Measurements from ENCODE around the gene SCNN1A. TPM values are rescaled to one million over a fixed set of nuclear protein-coding genes. Genes with fewer than 3 reads are reported as not detected.

The SCNN1A gene
- total RNA-seq, 4 donors from 2014 or later = 1.3 to 38.3 (median 7.3) TPM

DNA sequence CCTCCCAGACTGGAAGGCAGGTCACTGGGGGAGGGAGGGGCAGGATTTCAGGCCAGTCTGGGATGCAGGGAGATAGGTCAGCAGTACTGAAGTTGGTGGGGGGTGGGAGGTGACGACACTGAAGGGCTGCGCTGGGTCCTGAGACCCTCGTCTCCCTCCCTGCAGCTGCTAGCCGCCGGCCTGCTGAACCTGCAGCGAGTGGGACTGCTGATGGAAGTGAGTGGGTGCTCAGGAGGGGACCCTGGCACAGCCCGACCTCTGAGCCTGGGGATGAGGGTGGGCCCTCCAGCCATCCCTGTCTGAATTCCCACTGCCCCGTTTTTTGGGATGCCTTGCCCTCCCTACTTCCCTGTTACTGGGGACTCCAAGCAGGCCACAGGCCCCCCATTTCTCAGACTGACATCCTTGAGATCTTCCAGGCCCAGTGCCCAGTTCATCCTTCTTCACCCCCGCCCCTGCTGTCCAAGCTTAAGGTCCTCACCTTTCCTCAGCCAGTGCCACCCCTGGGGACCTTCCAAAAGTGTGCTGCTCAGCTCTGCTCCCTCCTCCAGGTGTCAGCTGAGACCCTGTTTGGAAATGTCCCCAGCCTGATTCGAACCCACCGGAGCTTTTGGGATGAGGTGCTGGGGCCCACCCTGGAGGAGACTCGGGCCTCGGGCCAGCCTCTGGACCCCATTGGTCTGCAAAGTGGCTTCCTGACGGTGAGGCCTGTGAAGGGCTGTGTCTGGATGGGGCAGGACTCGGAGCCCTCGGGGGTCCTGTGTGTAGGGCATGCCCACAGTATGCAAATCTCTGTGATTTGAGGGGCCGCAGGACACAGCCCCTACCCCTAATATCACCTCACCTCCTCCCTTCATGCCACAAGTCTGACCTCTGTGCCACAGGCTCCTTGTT is 59.4 kb downstream of the SCNN1A start:
- DNase-seq = no peak
- TF ChIP-seq POLR2A (IDR thresholded peaks at IDR 0.05) = no peak
- TF ChIP-seq, protein P1, sequence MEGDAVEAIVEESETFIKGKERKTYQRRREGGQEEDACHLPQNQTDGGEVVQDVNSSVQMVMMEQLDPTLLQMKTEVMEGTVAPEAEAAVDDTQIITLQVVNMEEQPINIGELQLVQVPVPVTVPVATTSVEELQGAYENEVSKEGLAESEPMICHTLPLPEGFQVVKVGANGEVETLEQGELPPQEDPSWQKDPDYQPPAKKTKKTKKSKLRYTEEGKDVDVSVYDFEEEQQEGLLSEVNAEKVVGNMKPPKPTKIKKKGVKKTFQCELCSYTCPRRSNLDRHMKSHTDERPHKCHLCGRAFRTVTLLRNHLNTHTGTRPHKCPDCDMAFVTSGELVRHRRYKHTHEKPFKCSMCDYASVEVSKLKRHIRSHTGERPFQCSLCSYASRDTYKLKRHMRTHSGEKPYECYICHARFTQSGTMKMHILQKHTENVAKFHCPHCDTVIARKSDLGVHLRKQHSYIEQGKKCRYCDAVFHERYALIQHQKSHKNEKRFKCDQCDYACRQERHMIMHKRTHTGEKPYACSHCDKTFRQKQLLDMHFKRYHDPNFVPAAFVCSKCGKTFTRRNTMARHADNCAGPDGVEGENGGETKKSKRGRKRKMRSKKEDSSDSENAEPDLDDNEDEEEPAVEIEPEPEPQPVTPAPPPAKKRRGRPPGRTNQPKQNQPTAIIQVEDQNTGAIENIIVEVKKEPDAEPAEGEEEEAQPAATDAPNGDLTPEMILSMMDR (IDR thresholded peaks at IDR 0.05) = no peak
- no peaks in the 10 kb centered on the region for H3K9me3 ChIP-seq
- H3K27ac ChIP-seq = no peak overlapping the region
- intact Hi-C loops (cut with DNase I; ENCODE audit: low total_unique reads) = loop anchor here (10.0 kb wide), 1 partner anchor 149 kb away; no protein-coding TSS in a partner anchor
- peaks cover 2 to 4% of the 10 kb centered on the region in 2 donors for H3K27me3 ChIP-seq
- H3K36me3 ChIP-seq = no peaks in the 10 kb centered on the region
- peaks cover 0 to under 1% of the 10 kb centered on the region in 2 donors for H3K4me1 ChIP-seq
- H3K4me3 ChIP-seq = no peak overlapping the region

DNA sequence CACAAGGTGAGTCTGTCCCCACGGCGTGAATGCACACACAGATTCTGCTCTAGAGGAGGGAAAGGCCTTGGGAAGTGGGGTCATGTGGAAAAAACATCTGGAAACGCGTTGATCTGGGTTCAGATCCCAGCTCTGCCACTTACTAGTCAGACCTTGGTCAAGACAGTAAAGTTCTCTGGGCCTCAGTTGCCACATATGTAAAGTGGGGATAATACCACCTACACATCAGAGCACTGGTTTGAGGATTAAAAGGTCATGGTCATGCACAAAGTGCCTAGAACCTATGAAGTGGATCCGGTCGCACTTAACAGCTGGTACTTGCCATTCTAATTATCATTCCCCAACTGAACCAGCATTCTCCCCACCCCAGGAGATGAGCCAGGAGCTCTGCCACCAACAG is 60.2 kb downstream of the SCNN1A start:
- Histone ChIP-seq H3K4me3 (no peak overlapping the region), H3K4me1 (peaks cover 0 to 8% of the 10 kb centered on the region in 2 donors), H3K27ac (no peak overlapping the region), H3K27me3 (peaks cover 5 to 7% of the 10 kb centered on the region in 2 donors), H3K36me3 (no peaks in the 10 kb centered on the region), H3K9me3 (no peaks in the 10 kb centered on the region)
- no peak for DNase-seq
- no peak for TF ChIP-seq POLR2A (IDR thresholded peaks at IDR 0.05)
- TF ChIP-seq, protein P1 (IDR thresholded peaks at IDR 0.05) = no peak
- intact Hi-C loops (cut with DNase I; ENCODE audit: low total_unique reads) = loop anchor here (10.0 kb wide), 1 partner anchor 150 kb away; no protein-coding TSS in a partner anchor

DNA sequence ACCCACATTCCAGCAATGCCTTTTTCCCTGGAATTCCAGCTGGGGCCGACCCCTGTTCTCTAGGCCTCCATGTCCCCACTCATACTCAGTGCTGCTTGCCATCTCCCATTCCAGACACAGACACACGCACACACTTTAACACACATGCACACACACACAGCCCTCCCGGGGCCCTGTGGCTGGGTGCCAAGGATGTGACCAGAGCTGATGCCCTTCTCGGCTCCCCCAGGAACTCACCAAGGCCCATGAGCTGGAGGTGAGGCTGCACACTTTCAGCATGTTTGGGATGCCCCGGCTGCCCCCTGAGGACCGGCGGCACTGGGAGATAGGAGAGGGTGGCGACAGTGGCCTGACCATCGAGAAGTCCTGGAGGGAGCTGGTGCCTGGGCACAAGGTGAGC is 60.6 kb downstream of the SCNN1A start:
- intact Hi-C loops (cut with DNase I; ENCODE audit: low total_unique reads) = loop anchor here (10.0 kb wide), 1 partner anchor 150 kb away; no protein-coding TSS in a partner anchor
- DNase-seq = no peak
- peaks cover 5 to 7% of the 10 kb centered on the region in 2 donors for H3K27me3 ChIP-seq

DNA sequence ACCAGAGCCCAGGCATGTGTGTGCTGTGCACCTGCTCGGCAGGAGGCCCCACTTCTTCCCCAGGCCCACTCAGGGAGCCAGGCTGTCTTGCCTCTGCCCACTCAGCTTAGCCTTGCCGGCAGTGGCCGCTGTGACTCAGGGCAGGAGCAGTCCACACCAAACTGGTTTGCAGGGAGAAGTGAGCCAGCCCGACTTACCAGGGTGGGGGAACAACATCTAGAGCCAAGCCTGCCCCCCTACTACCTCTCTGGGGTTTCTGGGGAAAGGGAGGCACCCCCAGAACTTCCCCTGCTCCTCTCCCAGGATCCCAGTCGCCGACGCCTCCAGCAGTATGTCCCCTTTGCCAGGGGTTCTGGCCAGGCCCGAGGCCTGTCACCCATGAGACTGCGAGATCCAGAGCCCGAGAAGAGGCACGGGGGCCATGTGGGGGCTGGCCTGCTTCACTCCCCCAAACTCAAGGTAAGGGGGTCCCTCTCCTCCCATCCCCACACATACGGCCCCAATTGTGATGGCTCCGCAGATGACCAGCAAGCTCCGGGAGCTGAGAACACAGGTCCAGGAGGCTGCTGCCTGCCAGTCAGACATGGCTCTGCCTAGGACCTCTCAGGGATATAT is 61.9 kb downstream of the SCNN1A start:
- H3K4me1 ChIP-seq = peaks cover 0 to 9% of the 10 kb centered on the region in 2 donors
- DNase-seq = no peak
- intact Hi-C loops (cut with DNase I; ENCODE audit: low total_unique reads) = loop anchor here (10.0 kb wide), 1 partner anchor 151 kb away; no protein-coding TSS in a partner anchor
- H3K27ac ChIP-seq = no peak overlapping the region
- no peaks in the 10 kb centered on the region for H3K36me3 ChIP-seq
- H3K27me3 ChIP-seq = peaks cover 5 to 7% of the 10 kb centered on the region in 2 donors
- no peak overlapping the region for H3K4me3 ChIP-seq
- no peaks in the 10 kb centered on the region for H3K9me3 ChIP-seq
- TF ChIP-seq, protein P1 (IDR thresholded peaks at IDR 0.05) = no peak
- TF ChIP-seq POLR2A (IDR thresholded peaks at IDR 0.05) = no peak

More for the DNA sequence above, 60.6 kb downstream of the SCNN1A start:
- Histone ChIP-seq H3K4me1 (peaks cover 0 to 9% of the 10 kb centered on the region in 2 donors), H3K36me3 (no peaks in the 10 kb centered on the region), H3K27ac (no peak overlapping the region), H3K4me3 (no peak overlapping the region), H3K9me3 (no peaks in the 10 kb centered on the region)
- no peak for TF ChIP-seq POLR2A (IDR thresholded peaks at IDR 0.05)
- TF ChIP-seq, protein P1 (IDR thresholded peaks at IDR 0.05) = no peak
